H9 (cell line): ENCODE results near the gene SATL1. TPM values are rescaled to one million over a fixed set of nuclear protein-coding genes. Genes with fewer than 3 reads are reported as not detected.
"Not testable (repeated sequence)": the region's sequence is repeated elsewhere in the genome, so short reads cannot be mapped to it uniquely, and the experiment has no call there.

Experiments
- DNase-seq: peaks from one replicate; pipeline ENCODE4 v3.0.0-alpha.2; 2017
- H2AFZ ChIP-seq: one replicate; pipeline ENCODE4 v1.6.1; 2013; ENCODE audit warnings: mild to moderate bottlenecking, low read length, control low read depth, moderate library complexity
- H2AK5ac ChIP-seq: 2 replicates; pipeline ENCODE4 v1.6.1; 2013; ENCODE audit warnings: low read length, control low read depth, mixed read lengths; ENCODE audit not compliant: insufficient read length
- H2BK120ac ChIP-seq: one replicate; pipeline ENCODE4 v1.6.1; 2013; ENCODE audit warnings: low read depth, mild to moderate bottlenecking, low read length, control low read depth, inconsistent platforms; ENCODE audit not compliant: poor library complexity, severe bottlenecking
- H2BK12ac ChIP-seq: 2 replicates; pipeline ENCODE4 v1.6.1; 2013; ENCODE audit warnings: low read length, control low read depth, mixed read lengths, low read depth; ENCODE audit not compliant: insufficient read length
- H2BK15ac ChIP-seq: 2 replicates; pipeline ENCODE4 v1.6.1; 2013; ENCODE audit warnings: low read depth, low read length, control low read depth
- H2BK20ac ChIP-seq: one replicate; pipeline ENCODE4 v1.6.1; 2013; ENCODE audit warnings: low read depth, mild to moderate bottlenecking, low read length, control low read depth, inconsistent platforms; ENCODE audit not compliant: poor library complexity, severe bottlenecking
- H2BK5ac ChIP-seq: 2 replicates; pipeline ENCODE4 v1.6.1; 2013; ENCODE audit warnings: low read length, control low read depth, mixed read lengths; ENCODE audit not compliant: insufficient read length
- H3K14ac ChIP-seq: 2 replicates; pipeline ENCODE4 v1.6.1; 2013; ENCODE audit warnings: low read length, control low read depth; ENCODE audit not compliant: insufficient read depth
- H3K18ac ChIP-seq: 2 replicates; pipeline ENCODE4 v1.6.1; 2013; ENCODE audit warnings: low read depth, mild to moderate bottlenecking, mixed read lengths, low read length, control low read depth; ENCODE audit not compliant: insufficient read length
- H3K23ac ChIP-seq: 2 replicates; pipeline ENCODE4 v1.6.1; 2013; ENCODE audit warnings: low read length, control low read depth, mixed read lengths, low read depth; ENCODE audit not compliant: insufficient read length
- H3K23me2 ChIP-seq: 2 replicates; pipeline ENCODE4 v1.6.1; 2013; ENCODE audit warnings: low read depth, mild to moderate bottlenecking, mixed read lengths, low read length, control low read depth; ENCODE audit not compliant: insufficient read length, poor library complexity, severe bottlenecking
- H3K27ac ChIP-seq: 2 replicates; pipeline ENCODE4 v1.5.1; 2013; ENCODE audit warnings: low read length, control low read depth, mixed read lengths, low read depth; ENCODE audit not compliant: insufficient read length
- H3K27me3 ChIP-seq: 2 replicates; pipeline ENCODE4 v1.6.1; 2013; ENCODE audit warnings: low read length, control low read depth, inconsistent platforms; ENCODE audit not compliant: insufficient read depth
- H3K4ac ChIP-seq: 2 replicates; pipeline ENCODE4 v1.6.1; 2013; ENCODE audit warnings: low read depth, mild to moderate bottlenecking, control low read depth, inconsistent platforms, low read length, moderate library complexity
- H3K4me1 ChIP-seq: 2 replicates; pipeline ENCODE4 v1.6.1; 2013; ENCODE audit warnings: low read length, control low read depth, inconsistent platforms; ENCODE audit not compliant: insufficient read depth
- H3K4me2 ChIP-seq: 2 replicates; pipeline ENCODE4 v1.6.1; 2013; ENCODE audit warnings: low read length, control low read depth, mixed read lengths; ENCODE audit not compliant: insufficient read length, insufficient read depth
- H3K56ac ChIP-seq: 2 replicates; pipeline ENCODE4 v1.6.1; 2013; ENCODE audit warnings: low read depth, mild to moderate bottlenecking, mixed read lengths, low read length, control low read depth; ENCODE audit not compliant: insufficient read length
- H3K79me1 ChIP-seq: 2 replicates; pipeline ENCODE4 v1.6.1; 2013; ENCODE audit warnings: low read depth, mild to moderate bottlenecking, moderate library complexity, low read length, control low read depth, inconsistent platforms; ENCODE audit not compliant: insufficient read depth, poor library complexity, severe bottlenecking
- H3K79me2 ChIP-seq: 2 replicates; pipeline ENCODE4 v1.6.1; 2013; ENCODE audit warnings: low read length, control low read depth, inconsistent platforms; ENCODE audit not compliant: insufficient read depth
- H3K9ac ChIP-seq: 2 replicates; pipeline ENCODE4 v1.6.1; 2013; ENCODE audit warnings: low read length, control low read depth, mixed read lengths; ENCODE audit not compliant: insufficient read length; ENCODE audit errors: extremely low read depth
- H3K9me3 ChIP-seq: one replicate; pipeline ENCODE4 v1.6.1; 2013; ENCODE audit warnings: low read depth, low read length, inconsistent platforms; ENCODE audit not compliant: control insufficient read depth
- H3T11ph ChIP-seq: one replicate; pipeline ENCODE4 v1.6.1; 2013; ENCODE audit warnings: mild to moderate bottlenecking, low read length, control low read depth, inconsistent platforms
- H4K20me1 ChIP-seq: one replicate; pipeline ENCODE4 v1.6.1; 2013; ENCODE audit not compliant: control insufficient read depth, insufficient read length, insufficient read depth
- H4K5ac ChIP-seq: 2 replicates; pipeline ENCODE4 v1.6.1; 2013; ENCODE audit warnings: low read depth, mild to moderate bottlenecking, mixed read lengths, low read length, control low read depth; ENCODE audit not compliant: insufficient read length
- H4K8ac ChIP-seq: replicated peaks from 2 replicates; pipeline ENCODE4 v1.6.1; 2013; ENCODE audit warnings: low read length, control low read depth, mixed read lengths, low read depth; ENCODE audit not compliant: insufficient read length
- H4K91ac ChIP-seq: 2 replicates; pipeline ENCODE4 v1.6.1; 2013; ENCODE audit warnings: low read depth, mild to moderate bottlenecking, moderate library complexity, mixed read lengths, low read length, control low read depth; ENCODE audit not compliant: insufficient read length
- H3K27ac Mint-ChIP-seq, 3 experiments: 2 replicates in 2 of 3; 3 replicates in 1 of 3; pipeline ENCODE4 v1.8.0; 2020 to 2021; ENCODE audit warnings: mixed read lengths in 3 of 3, mild to moderate bottlenecking in 1 of 3, moderate library complexity in 1 of 3
- H3K27me3 Mint-ChIP-seq: 2 replicates; pipeline ENCODE4 v1.8.0; 2021; ENCODE audit warnings: low read depth, mild to moderate bottlenecking, moderate library complexity, mixed read lengths
- H3K36me3 Mint-ChIP-seq, 3 experiments: 2 replicates in 2 of 3; 3 replicates in 1 of 3; pipeline ENCODE4 v1.8.0; 2020 to 2021; ENCODE audit warnings: low read depth in 3 of 3, mixed read lengths in 3 of 3; ENCODE audit not compliant: insufficient read depth in 1 of 3
- H3K4me1 Mint-ChIP-seq, 2 experiments: 2 replicates each; pipeline ENCODE4 v1.8.0; 2020; ENCODE audit warnings: mixed read lengths in 2 of 2
- H3K4me3 Mint-ChIP-seq, 2 experiments: 2 replicates in 1 of 2; 3 replicates in 1 of 2; pipeline ENCODE4 v1.8.0; 2020 to 2021; ENCODE audit warnings: mild to moderate bottlenecking in 2 of 2, mixed read lengths in 2 of 2, moderate library complexity in 1 of 2
- H3K9me3 Mint-ChIP-seq, 2 experiments: 2 replicates in 1 of 2; 3 replicates in 1 of 2; pipeline ENCODE4 v1.8.0; 2020; ENCODE audit warnings: mild to moderate bottlenecking in 2 of 2, mixed read lengths in 2 of 2, moderate library complexity in 1 of 2
- WGBS: extraction: QIAGEN DNeasy Blood & Tissue Kit; methylation state at CpG from one replicate; pipeline ENCODE4 v1.1.7; 2013; ENCODE audit warnings: missing lambda C conversion rate, low lambda C conversion rate, mixed read lengths; ENCODE audit not compliant: insufficient read length; ENCODE audit errors: extremely low coverage; 5-methylcytosine and 5-hydroxymethylcytosine counted together
- total RNA-seq: library from RNA; stranded (reverse); gene quantifications from 2 replicates; pipeline ENCODE4 v1.2.1, GENCODE V29; 2021
- TF ChIP-seq, protein P1 (sequence below): fragments of 200-600 bp; sonication (generic); conservative IDR thresholded peaks from 3 replicates; pipeline ENCODE4 v1.8.0; 2021; ENCODE audit warnings: antibody characterized with exemption, mild to moderate bottlenecking

SATL1 gene
- total RNA-seq, 1 experiment from 2014 or later, result 0.31 TPM

DNA sequence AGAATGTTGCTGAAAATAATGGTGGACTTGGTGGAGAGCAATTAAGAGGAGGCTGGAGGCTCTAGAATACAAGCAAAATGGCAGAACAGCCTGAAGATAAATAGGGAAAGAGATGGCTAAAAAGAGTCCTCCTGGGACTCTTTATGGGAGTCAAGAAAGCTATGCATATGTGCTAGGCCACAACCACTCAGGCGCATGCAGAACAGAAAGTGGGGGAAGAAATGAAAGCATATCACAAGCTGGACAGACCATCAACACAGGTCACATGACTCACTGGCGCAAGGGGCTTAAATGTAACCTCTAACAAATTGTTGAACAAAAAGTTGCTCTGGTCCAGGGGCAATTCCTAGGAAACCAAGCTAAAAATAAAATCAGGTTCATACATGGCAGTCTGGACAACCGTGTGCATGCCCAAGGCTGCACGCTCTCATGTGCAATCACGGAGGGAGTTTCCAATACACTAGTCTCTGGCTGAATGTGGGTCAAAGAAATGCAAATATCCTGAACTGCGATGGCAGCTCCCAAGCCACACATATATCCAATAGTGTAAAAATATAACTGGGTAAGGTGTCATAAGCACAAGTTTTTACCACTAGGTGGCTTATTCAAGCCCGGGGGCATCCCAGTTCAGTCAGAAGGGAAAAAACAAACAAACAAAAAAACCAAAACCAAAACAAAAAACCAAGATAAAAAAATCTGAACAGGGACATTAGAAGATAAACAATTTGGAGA is 45.6 kb upstream of the SATL1 start:
- Histone ChIP-seq H2BK5ac (no peak overlapping the region), H2BK120ac (no peak overlapping the region), H4K5ac (no peak overlapping the region), H3K23ac (no peak overlapping the region), H3K4me2 (no peak overlapping the region), H4K20me1 (no peaks in the 10 kb centered on the region), H3K4me1 (no peaks in the 10 kb centered on the region), H3K23me2 (no peaks in the 10 kb centered on the region), H3K56ac (no peak overlapping the region), H3K27ac (no peak overlapping the region), H3K9me3 (peaks cover 5% of the 10 kb centered on the region), H3K4ac (no peak overlapping the region), H2BK12ac (no peak overlapping the region), H4K91ac (no peak overlapping the region), H3K14ac (no peak overlapping the region), H2AK5ac (no peak overlapping the region), H3T11ph (no peak overlapping the region), H3K9ac (no peak overlapping the region), H3K79me1 (no peaks in the 10 kb centered on the region), H2BK20ac (no peak overlapping the region), H4K8ac (no peak overlapping the region), H2BK15ac (no peak overlapping the region), H2AFZ (no peak overlapping the region), H3K27me3 (no peaks in the 10 kb centered on the region), H3K79me2 (no peaks in the 10 kb centered on the region), H3K18ac (no peak overlapping the region)
- TF ChIP-seq, protein P1, sequence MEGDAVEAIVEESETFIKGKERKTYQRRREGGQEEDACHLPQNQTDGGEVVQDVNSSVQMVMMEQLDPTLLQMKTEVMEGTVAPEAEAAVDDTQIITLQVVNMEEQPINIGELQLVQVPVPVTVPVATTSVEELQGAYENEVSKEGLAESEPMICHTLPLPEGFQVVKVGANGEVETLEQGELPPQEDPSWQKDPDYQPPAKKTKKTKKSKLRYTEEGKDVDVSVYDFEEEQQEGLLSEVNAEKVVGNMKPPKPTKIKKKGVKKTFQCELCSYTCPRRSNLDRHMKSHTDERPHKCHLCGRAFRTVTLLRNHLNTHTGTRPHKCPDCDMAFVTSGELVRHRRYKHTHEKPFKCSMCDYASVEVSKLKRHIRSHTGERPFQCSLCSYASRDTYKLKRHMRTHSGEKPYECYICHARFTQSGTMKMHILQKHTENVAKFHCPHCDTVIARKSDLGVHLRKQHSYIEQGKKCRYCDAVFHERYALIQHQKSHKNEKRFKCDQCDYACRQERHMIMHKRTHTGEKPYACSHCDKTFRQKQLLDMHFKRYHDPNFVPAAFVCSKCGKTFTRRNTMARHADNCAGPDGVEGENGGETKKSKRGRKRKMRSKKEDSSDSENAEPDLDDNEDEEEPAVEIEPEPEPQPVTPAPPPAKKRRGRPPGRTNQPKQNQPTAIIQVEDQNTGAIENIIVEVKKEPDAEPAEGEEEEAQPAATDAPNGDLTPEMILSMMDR, result peak; percentile 43; the same call in 2 of the 3 replicates
- Mint-ChIP-seq H3K4me1 (no peaks in the 10 kb centered on the region), H3K36me3 (peaks cover 0 to 5% (median 0%) of the 10 kb centered on the region in 3 experiments; a peak in 4 of 7 replicates), H3K27ac (no peak overlapping the region), H3K4me3 (no peak overlapping the region), H3K27me3 (no peaks in the 10 kb centered on the region), H3K9me3 (peaks cover 78 to 79% of the 10 kb centered on the region in 2 experiments)
- DNase-seq, result no peak
- WGBS, result no CpG with 5 or more reads among the region's 7 CpGs

DNA sequence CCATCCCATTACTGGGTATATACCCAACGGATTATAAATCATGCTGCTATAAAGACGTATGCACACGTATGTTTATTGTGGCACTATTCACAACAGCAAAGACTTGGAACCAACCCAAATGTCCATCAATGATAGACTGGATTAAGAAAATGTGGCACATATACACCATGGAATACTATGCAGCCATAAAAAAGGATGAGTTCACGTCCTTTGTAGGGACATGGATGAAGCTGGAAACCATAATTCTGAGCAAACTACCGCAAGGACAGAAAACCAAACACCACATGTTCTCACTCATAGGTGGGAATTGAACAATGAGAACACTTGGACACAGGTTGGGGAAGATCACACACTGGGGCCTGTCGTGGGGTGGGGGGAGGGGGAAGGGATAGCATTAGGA is 41.7 kb upstream of the SATL1 start:
- not testable (repeated sequence) for H4K8ac ChIP-seq, H3K56ac ChIP-seq, H2AFZ ChIP-seq, H3K4me1 Mint-ChIP-seq, H2AK5ac ChIP-seq, H2BK120ac ChIP-seq, DNase-seq, H3K23me2 ChIP-seq, H3K4me2 ChIP-seq, H3K18ac ChIP-seq, H3K36me3 Mint-ChIP-seq, H3K27ac Mint-ChIP-seq, H2BK12ac ChIP-seq, H3K27me3 ChIP-seq, H2BK15ac ChIP-seq, H3K27ac ChIP-seq, H3T11ph ChIP-seq, H4K20me1 ChIP-seq, H3K23ac ChIP-seq, H3K14ac ChIP-seq, H3K27me3 Mint-ChIP-seq, H3K4me3 Mint-ChIP-seq, H3K79me1 ChIP-seq, H2BK5ac ChIP-seq, H3K4ac ChIP-seq, H3K9me3 ChIP-seq, H2BK20ac ChIP-seq, H3K79me2 ChIP-seq, H4K91ac ChIP-seq, H3K4me1 ChIP-seq, H4K5ac ChIP-seq, H3K9ac ChIP-seq
- no CpG with 5 or more reads among the region's 6 CpGs for WGBS
- peaks cover 59 to 68% of the 10 kb centered on the region in 2 experiments for H3K9me3 Mint-ChIP-seq
